B cell (primary cell): ENCODE results near the gene METTL26. TPM values are rescaled to one million over a fixed set of nuclear protein-coding genes. Genes with fewer than 3 reads are reported as not detected.

Experiments used
- ATAC-seq: fragments of 200-7000 bp; cut with Tn5 transposase; one replicate; pipeline ENCODE4 v1.10.0; 2021; ENCODE audit warnings: low read depth, mild to moderate bottlenecking, moderate number of reproducible peaks, moderate library complexity
- CTCF ChIA-PET: fragments of 350-600 bp; sonication (Branson Sonifier 250); formaldehyde crosslinking; loops from one replicate; lab custom pipeline; 2021; ENCODE audit warnings: antibody characterized with exemption, inconsistent platforms; lab: Charles Lee
- POLR2A ChIA-PET: fragments of 350-600 bp; sonication (Branson Sonifier 250); formaldehyde crosslinking; loops from one replicate; lab custom pipeline; 2021; ENCODE audit warnings: antibody characterized with exemption; lab: Charles Lee
- DNase-seq: peaks from one replicate; pipeline ENCODE4 v3.0.0; 2013
- H2AFZ ChIP-seq: 2 replicates; pipeline ENCODE4 v1.6.1; 2012; ENCODE audit warnings: mild to moderate bottlenecking, low read depth, low read length; ENCODE audit not compliant: insufficient read depth, poor library complexity, severe bottlenecking
- H3K27ac ChIP-seq, 2 donors: 1 replicate in 1 of 2; 2 replicates in 1 of 2; pipeline ENCODE4 v1.5.1; 2012 to 2013; ENCODE audit warnings: low read length in 2 of 2, mild to moderate bottlenecking in 2 of 2, moderate library complexity in 1 of 2
- H3K27me3 ChIP-seq, 4 experiments: fragments of 200-600 bp in 1 of 4; sonication (generic) in 1 of 4; replicated peaks in 1 of 4; 1 replicate in 2 of 4; 2 replicates in 2 of 4; pipeline versions ENCODE4 v1.6.1 to v1.7.0; 2013 to 2016; ENCODE audit warnings: low read length in 3 of 4, mild to moderate bottlenecking in 2 of 4, mixed read lengths in 1 of 4, moderate library complexity in 1 of 4; ENCODE audit not compliant: insufficient read depth in 4 of 4, control insufficient read depth in 3 of 4; ENCODE audit errors: control extremely low read depth in 1 of 4
- H3K36me3 ChIP-seq, 2 experiments: replicated peaks in 1 of 2; 1 replicate in 1 of 2; 2 replicates in 1 of 2; pipeline versions ENCODE4 v1.6.1 to v1.7.1; 2013; ENCODE audit warnings: low read length in 1 of 2; ENCODE audit not compliant: insufficient read depth in 2 of 2, control insufficient read depth in 1 of 2; ENCODE audit errors: control extremely low read depth in 1 of 2, extremely low read depth in 1 of 2
- H3K4me1 ChIP-seq, 2 donors: fragments of 200-600 bp in 1 of 2; sonication (generic) in 1 of 2; 1 replicate in 1 of 2; 2 replicates in 1 of 2; pipeline versions ENCODE4 v1.5.1 to v1.6.1; 2013 to 2017; ENCODE audit warnings: low read length in 2 of 2; ENCODE audit not compliant: control insufficient read depth in 2 of 2, insufficient read depth in 2 of 2
- H3K4me2 ChIP-seq: replicated peaks from 2 replicates; pipeline ENCODE3; 2012; ENCODE audit warnings: mild to moderate bottlenecking, low read depth, low read length; ENCODE audit not compliant: poor library complexity, severe bottlenecking
- H3K4me3 ChIP-seq, 5 experiments: fragments of 200-600 bp in 1 of 5; sonication (generic) in 1 of 5; 1 replicate in 3 of 5; 2 replicates in 2 of 5; pipeline versions ENCODE4 v1.5.1 to v1.7.0; 2011 to 2016; ENCODE audit warnings: low read length in 4 of 5, mild to moderate bottlenecking in 4 of 5, low read depth in 2 of 5, control low read depth in 1 of 5, moderate library complexity in 1 of 5; ENCODE audit not compliant: insufficient read depth in 1 of 5; ENCODE audit errors: control extremely low read depth in 1 of 5, extremely low read depth in 1 of 5
- H3K79me2 ChIP-seq: fragments of 200-600 bp; sonication (generic); one replicate; pipeline ENCODE4 v1.6.0; 2016; ENCODE audit warnings: low read length; ENCODE audit not compliant: control insufficient read depth, insufficient read depth
- H3K9ac ChIP-seq: fragments of 200-600 bp; sonication (generic); 2 replicates; pipeline ENCODE4 v1.6.1; 2017; ENCODE audit warnings: mild to moderate bottlenecking, low read length, moderate library complexity
- H3K9me3 ChIP-seq, 3 donors: one replicate each; pipeline versions ENCODE4 v1.6.1 to v1.7.1; 2013; ENCODE audit warnings: low read length in 2 of 3; ENCODE audit not compliant: control insufficient read depth in 2 of 3, insufficient read depth in 1 of 3; ENCODE audit errors: control extremely low read depth in 1 of 3
- H4K20me1 ChIP-seq: 2 replicates; pipeline ENCODE4 v1.6.0; 2012; ENCODE audit warnings: mild to moderate bottlenecking, low read length; ENCODE audit not compliant: insufficient read depth, control insufficient read depth, poor library complexity, severe bottlenecking
- H3K27ac Mint-ChIP-seq: one replicate; pipeline ENCODE4 v1.8.0; 2021; ENCODE audit warnings: mixed read lengths
- H3K27me3 Mint-ChIP-seq: one replicate; pipeline ENCODE4 v1.8.0; 2021; ENCODE audit warnings: mixed read lengths
- H3K4me1 Mint-ChIP-seq: one replicate; pipeline ENCODE4 v1.8.0; 2021; ENCODE audit warnings: mixed read lengths
- H3K4me3 Mint-ChIP-seq: one replicate; pipeline ENCODE4 v1.8.0; 2021; ENCODE audit warnings: mixed read lengths
- H3K9me3 Mint-ChIP-seq: one replicate; pipeline ENCODE4 v1.8.0; 2022; ENCODE audit warnings: mixed read lengths; ENCODE audit not compliant: insufficient read depth
- EZH2 ChIP-seq: IDR thresholded peaks from 2 replicates; pipeline ENCODE4 v1.6.1; 2012; ENCODE audit warnings: borderline replicate concordance, low read depth, mild to moderate bottlenecking, moderate library complexity, low read length; ENCODE audit not compliant: insufficient read depth, poor library complexity, severe bottlenecking
- WGBS: methylation state at CpG from one replicate; pipeline ENCODE4 v1.1.5; 2013; ENCODE audit warnings: missing lambda C conversion rate; ENCODE audit not compliant: insufficient coverage; 5-methylcytosine and 5-hydroxymethylcytosine counted together
- intact Hi-C: fragments of 100-400 bp; cut with micrococcal nuclease; formaldehyde crosslinking; loops from one replicate; pipeline ENCODE4 v1.10.0; 2022
- polyA plus RNA-seq: library from polyadenylated mRNA; depleted of rRNA; stranded (reverse); fragments of >200 nt; gene quantifications from 2 replicates; pipeline ENCODE4 v1.2.3, GENCODE V29; 2012
- total RNA-seq, 2 donors: library from RNA; stranded (reverse); fragments of 120-200 nt in 1 of 2; gene quantifications; 1 replicate in 1 of 2; 2 replicates in 1 of 2; pipeline versions ENCODE4 v1.2.3 to v1.2.4, GENCODE V29; 2013 to 2022
- TF ChIP-seq, protein P1 (sequence below): fragments of 200-600 bp; IDR thresholded peaks from one replicate; pipeline ENCODE4 v1.8.0; 2022; ENCODE audit warnings: antibody characterized with exemption, mild to moderate bottlenecking

METTL26 gene
- total and polyA plus RNA-seq, 2 donors (not counting 1 experiment from before 2014, with no cell fraction given): 56.6 to 140 TPM

DNA sequence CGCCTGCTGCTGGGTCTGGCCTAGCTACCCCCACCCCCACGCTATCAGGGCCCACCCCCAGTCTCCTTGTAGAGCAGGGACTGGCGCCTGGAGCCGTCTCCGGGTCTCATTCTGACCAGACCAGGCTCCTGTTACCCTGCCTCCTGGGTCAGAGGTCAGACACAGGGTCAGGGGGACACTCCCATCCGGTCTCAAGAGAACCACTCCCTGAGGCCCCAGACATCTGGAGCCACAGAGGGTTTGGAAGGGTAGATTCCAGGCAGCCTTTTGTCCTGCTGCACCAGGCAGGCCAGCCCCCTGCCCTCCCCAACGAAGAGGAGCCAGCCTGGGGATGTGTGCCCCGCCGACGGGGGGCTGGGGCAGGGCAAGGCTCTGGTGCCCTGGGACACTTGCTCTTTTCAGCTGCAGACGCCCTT, 6.3 kb downstream of the METTL26 start:
- TF ChIP-seq EZH2: no peak
- TF ChIP-seq, protein P1, sequence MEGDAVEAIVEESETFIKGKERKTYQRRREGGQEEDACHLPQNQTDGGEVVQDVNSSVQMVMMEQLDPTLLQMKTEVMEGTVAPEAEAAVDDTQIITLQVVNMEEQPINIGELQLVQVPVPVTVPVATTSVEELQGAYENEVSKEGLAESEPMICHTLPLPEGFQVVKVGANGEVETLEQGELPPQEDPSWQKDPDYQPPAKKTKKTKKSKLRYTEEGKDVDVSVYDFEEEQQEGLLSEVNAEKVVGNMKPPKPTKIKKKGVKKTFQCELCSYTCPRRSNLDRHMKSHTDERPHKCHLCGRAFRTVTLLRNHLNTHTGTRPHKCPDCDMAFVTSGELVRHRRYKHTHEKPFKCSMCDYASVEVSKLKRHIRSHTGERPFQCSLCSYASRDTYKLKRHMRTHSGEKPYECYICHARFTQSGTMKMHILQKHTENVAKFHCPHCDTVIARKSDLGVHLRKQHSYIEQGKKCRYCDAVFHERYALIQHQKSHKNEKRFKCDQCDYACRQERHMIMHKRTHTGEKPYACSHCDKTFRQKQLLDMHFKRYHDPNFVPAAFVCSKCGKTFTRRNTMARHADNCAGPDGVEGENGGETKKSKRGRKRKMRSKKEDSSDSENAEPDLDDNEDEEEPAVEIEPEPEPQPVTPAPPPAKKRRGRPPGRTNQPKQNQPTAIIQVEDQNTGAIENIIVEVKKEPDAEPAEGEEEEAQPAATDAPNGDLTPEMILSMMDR: no peak
- H3K27ac ChIP-seq: no peak overlapping the region
- no peaks in the 10 kb centered on the region for H3K9me3 Mint-ChIP-seq
- DNase-seq (no peak), ATAC-seq (no peak)
- H3K4me1 Mint-ChIP-seq: peaks cover 1% of the 10 kb centered on the region
- H3K27me3 Mint-ChIP-seq: no peaks in the 10 kb centered on the region
- no peak overlapping the region for H3K4me2 ChIP-seq
- H2AFZ ChIP-seq: no peak overlapping the region
- H3K27me3 ChIP-seq: no peaks in the 10 kb centered on the region
- WGBS: 86% methylated on average over 9 of the region's 11 CpGs
- CTCF ChIA-PET: no interaction called here
- H3K4me3 ChIP-seq: no peak overlapping the region
- peaks cover 6% of the 10 kb centered on the region for H4K20me1 ChIP-seq
- H3K9ac ChIP-seq: no peak overlapping the region
- H3K36me3 ChIP-seq: peaks cover 0 to 14% of the 10 kb centered on the region in 2 experiments
- POLR2A ChIA-PET: no interaction called here
- intact Hi-C loops: no loop called here
- H3K9me3 ChIP-seq: no peaks in the 10 kb centered on the region
- peaks cover 0 to under 1% of the 10 kb centered on the region in 2 donors for H3K4me1 ChIP-seq
- peaks cover 3% of the 10 kb centered on the region for H3K79me2 ChIP-seq
- no peak overlapping the region for H3K27ac Mint-ChIP-seq
- H3K4me3 Mint-ChIP-seq: no peak overlapping the region

DNA sequence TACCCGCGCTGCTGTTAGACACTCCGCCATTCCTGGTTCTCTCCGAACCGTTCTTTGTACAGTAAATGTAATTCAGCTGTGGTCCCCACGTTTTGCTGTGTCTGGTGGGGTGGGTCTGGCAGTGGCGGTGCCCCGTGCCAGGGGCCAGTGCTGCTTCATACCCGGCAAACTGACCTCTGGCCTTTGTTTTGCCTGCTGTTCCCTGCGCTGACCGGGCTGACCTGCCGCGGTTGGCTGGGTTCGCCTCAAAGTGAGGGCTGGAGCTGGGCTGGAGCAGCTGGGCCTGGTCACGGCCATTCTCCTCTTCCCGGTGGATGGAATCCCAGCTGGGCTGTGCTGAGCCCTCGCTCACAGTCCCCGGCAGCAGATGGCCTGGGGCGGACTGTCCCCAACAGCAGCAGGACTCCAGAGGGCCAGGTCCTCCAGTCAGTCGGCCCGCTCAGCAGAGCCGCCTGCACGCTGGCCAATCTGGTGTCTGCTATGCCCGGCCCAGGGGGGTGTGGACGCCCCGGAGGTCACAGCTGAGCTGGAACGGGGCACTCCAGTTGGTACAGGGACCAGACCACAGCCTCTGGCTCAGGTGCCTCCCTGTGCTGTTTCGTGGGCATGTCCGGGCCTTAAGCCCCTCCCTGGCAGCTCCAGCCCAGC, 6.8 kb downstream of the METTL26 start:
- no peaks in the 10 kb centered on the region for H3K27me3 ChIP-seq
- ATAC-seq (no peak), DNase-seq (no peak)
- Mint-ChIP-seq H3K4me1 (no peaks in the 10 kb centered on the region), H3K9me3 (no peaks in the 10 kb centered on the region), H3K4me3 (no peak overlapping the region), H3K27ac (no peak overlapping the region), H3K27me3 (no peaks in the 10 kb centered on the region)
- ChIA-PET POLR2A (no interaction called here), CTCF (no interaction called here)
- peaks cover 0 to 12% of the 10 kb centered on the region in 2 experiments for H3K36me3 ChIP-seq
- no peak overlapping the region for H3K4me2 ChIP-seq
- no peak overlapping the region for H2AFZ ChIP-seq
- no peaks in the 10 kb centered on the region for H3K79me2 ChIP-seq
- H3K9me3 ChIP-seq: no peaks in the 10 kb centered on the region
- no peak overlapping the region for H3K9ac ChIP-seq
- no peak overlapping the region for H3K4me3 ChIP-seq
- 91% methylated on average over 29 of the region's 29 CpGs for WGBS
- intact Hi-C loops: no loop called here
- TF ChIP-seq, protein P1: no peak
- no peak for TF ChIP-seq EZH2
- no peak overlapping the region for H3K27ac ChIP-seq
- H4K20me1 ChIP-seq: peaks cover under 1% of the 10 kb centered on the region
- no peaks in the 10 kb centered on the region for H3K4me1 ChIP-seq
